ENCODE results near the gene LRRC28. TPM values are rescaled to one million over a fixed set of nuclear protein-coding genes. Genes with fewer than 3 reads are reported as not detected.

Gene LRRC28
- total and polyA plus RNA-seq, 10 of the 15 experiments (the other 5 are each of a cell fraction or from before 2014, with no cell fraction given): 21.3 to 54.9 (median 27.7) TPM

GRCh38 chr15:99433757-99434450, 182.6 kb downstream of the LRRC28 start:
- WGBS (ENCODE audit: insufficient coverage, insufficient replicate concordance, low lambda C conversion rate, missing lambda C conversion rate): 83% methylated on average over 21 of the region's 21 CpGs
- Histone ChIP-seq H3K9ac (ENCODE audit: control insufficient read depth, insufficient read depth, low read length) (no peak overlapping the region), H3K4me3 (no peak overlapping the region), H3K9me3 (replicated peaks; ENCODE audit: control insufficient read depth, insufficient read depth, low read length) (no peaks in the 10 kb centered on the region), H3K79me2 (ENCODE audit: control insufficient read depth, insufficient read depth, low read length) (no peaks in the 10 kb centered on the region), H3K4me2 (ENCODE audit: control insufficient read depth, insufficient read depth) (peak overlapping the region; percentile 26; the same call in 1 of the 2 replicates), H2AFZ (ENCODE audit: control insufficient read depth, low read depth, low read length) (no peak overlapping the region; the same call in 1 of the 2 replicates), H3K27me3 (replicated peaks in 1 of 2; ENCODE audit: control insufficient read depth in 2 of 2, insufficient read depth in 2 of 2, low read length in 1 of 2) (peaks cover 0 to 1% of the 10 kb centered on the region in 2 experiments; a peak in 1 of 4 replicates), H4K20me1 (ENCODE audit: control insufficient read depth, insufficient read depth) (no peaks in the 10 kb centered on the region), H3K36me3 (ENCODE audit: control insufficient read depth in 2 of 2, insufficient read depth in 2 of 2, low read length in 1 of 2) (no peaks in the 10 kb centered on the region), H3K4me1 (ENCODE audit: control insufficient read depth, insufficient read depth, low read length) (peaks cover 25% of the 10 kb centered on the region), H3K27ac (ENCODE audit: control insufficient read depth, insufficient read depth) (no peak overlapping the region)
- ChIA-PET SMC1A (ENCODE audit: uncharacterized antibody, unreplicated experiment) (interaction anchor here (0.9 to 1.3 kb wide), 5 partner anchors 21 to 270 kb away, joined by 3 to 4 read pairs (median 3); no protein-coding TSS in a partner anchor), POLR2A (no interaction called here), RAD21 (ENCODE audit: unreplicated experiment) (interaction anchor here (0.6 to 1.3 kb wide), 3 partner anchors 9 to 270 kb away, joined by 3 to 6 read pairs (median 3); no protein-coding TSS in a partner anchor), CTCF (interaction anchor here (1.0 to 1.5 kb wide), 3 partner anchors 11 to 270 kb away, joined by 4 to 6 read pairs (median 4); no protein-coding TSS in a partner anchor)
- intact Hi-C loops (cut with micrococcal nuclease; ENCODE audit: unreplicated experiment) (no loop called here), in situ Hi-C loops (cut with MboI) (no loop called here)
- TF ChIP-seq E2F4 (IDR thresholded peaks at IDR 0.05; ENCODE audit: low read depth, low read length) (no peak), KAT2A (conservative IDR thresholded peaks at IDR 0.05; ENCODE audit: control insufficient read depth, low read depth, low read length) (no peak), NFXL1 (IDR thresholded peaks at IDR 0.05; ENCODE audit: borderline replicate concordance) (no peak), IRF4 (IDR thresholded peaks at IDR 0.05; ENCODE audit: low read depth, low read length) (no peak), STAT3 (IDR thresholded peaks at IDR 0.05; ENCODE audit: low read depth, low read length) (no peak)
- DNase-seq (ENCODE audit: low read depth, low spot score) (no peak), ATAC-seq (no peak), FAIRE-seq (no peak)
- no TSS peak for BruUV-seq (replicated peaks)
